Cardiac fibroblast (primary cell): ENCODE measurements around the gene TMEM19.

Experiments
- DNase-seq, 2 donors: peaks; one replicate each; pipeline versions ENCODE4 v3.0.0 to v3.0.0-alpha.2; 2010; ENCODE audit warnings: low read depth in 2 of 2
- H3K4me3 ChIP-seq, 2 donors: replicated peaks in 1 of 2; 1 replicate in 1 of 2; 2 replicates in 1 of 2; pipeline ENCODE4 v1.5.1; 2011; ENCODE audit warnings: low read depth in 2 of 2, low read length in 2 of 2, mild to moderate bottlenecking in 2 of 2, moderate library complexity in 1 of 2
- TF ChIP-seq, protein P1 (sequence below): IDR thresholded peaks from one replicate; pipeline ENCODE4 v1.5.1; 2011; ENCODE audit warnings: low read depth, mild to moderate bottlenecking, low read length, inconsistent platforms

Gene TMEM19

DNA sequence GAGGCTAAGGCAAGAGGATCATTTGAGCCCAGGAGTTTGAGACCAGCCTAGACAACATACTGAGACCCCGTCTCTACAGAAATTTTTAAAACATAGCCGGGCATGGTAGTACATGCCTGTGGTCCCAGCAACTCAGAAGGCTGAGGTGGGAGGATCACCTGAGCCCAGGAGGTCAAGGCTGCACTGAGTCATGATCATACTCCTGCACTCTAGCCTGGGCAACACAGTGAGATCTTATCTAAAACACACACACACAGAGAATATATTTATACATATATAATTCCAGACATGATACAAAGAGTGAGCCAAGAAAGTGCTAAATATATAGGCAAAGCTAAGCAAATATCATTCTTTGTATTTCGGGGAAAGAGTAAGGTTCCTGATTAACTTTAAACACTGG lies 31.7 kb upstream of the TMEM19 start:
- no peak overlapping the region for H3K4me3 ChIP-seq
- TF ChIP-seq, protein P1, sequence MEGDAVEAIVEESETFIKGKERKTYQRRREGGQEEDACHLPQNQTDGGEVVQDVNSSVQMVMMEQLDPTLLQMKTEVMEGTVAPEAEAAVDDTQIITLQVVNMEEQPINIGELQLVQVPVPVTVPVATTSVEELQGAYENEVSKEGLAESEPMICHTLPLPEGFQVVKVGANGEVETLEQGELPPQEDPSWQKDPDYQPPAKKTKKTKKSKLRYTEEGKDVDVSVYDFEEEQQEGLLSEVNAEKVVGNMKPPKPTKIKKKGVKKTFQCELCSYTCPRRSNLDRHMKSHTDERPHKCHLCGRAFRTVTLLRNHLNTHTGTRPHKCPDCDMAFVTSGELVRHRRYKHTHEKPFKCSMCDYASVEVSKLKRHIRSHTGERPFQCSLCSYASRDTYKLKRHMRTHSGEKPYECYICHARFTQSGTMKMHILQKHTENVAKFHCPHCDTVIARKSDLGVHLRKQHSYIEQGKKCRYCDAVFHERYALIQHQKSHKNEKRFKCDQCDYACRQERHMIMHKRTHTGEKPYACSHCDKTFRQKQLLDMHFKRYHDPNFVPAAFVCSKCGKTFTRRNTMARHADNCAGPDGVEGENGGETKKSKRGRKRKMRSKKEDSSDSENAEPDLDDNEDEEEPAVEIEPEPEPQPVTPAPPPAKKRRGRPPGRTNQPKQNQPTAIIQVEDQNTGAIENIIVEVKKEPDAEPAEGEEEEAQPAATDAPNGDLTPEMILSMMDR, result no peak
- DNase-seq, result no peak

DNA sequence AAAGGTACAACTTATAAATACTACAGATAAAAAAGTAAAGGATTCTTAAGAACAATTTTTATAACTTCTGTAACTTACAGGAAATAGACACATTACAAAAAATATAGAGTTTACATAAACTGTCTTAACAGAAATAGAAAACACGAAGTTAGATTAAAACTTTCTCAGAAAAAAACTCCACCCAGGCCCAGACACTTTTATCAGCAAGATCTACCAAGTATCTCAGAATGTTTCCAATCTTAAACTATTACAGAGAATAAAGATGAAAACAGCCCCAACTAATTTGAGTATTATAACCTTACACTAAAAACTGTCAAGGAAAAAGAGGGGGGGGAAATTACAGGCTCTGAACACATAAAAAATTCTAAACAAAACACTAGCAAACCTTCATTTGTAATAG lies 30.4 kb upstream of the TMEM19 start:
- TF ChIP-seq, protein P1, result no peak
- no peak for DNase-seq
- no peak overlapping the region for H3K4me3 ChIP-seq

DNA sequence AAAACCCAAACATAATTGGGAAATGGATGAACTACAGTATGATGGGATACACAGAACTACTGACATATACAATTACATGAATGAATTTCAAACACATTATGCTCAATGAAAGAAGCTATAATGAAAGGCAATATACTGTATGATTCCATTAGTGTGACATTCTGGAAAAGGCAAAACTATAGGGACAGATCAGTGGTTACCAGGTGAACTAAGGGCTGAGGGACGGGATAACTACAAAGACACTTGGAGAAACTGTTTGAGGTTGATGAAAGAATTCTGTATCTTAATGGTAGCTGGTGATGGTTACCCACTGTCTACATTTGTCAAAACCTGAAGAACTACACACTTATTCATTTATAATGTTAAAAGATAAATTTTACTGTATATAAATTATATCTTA lies 30.0 kb upstream of the TMEM19 start:
- TF ChIP-seq, protein P1, result no peak
- no peak overlapping the region for H3K4me3 ChIP-seq
- DNase-seq, result no peak

DNA sequence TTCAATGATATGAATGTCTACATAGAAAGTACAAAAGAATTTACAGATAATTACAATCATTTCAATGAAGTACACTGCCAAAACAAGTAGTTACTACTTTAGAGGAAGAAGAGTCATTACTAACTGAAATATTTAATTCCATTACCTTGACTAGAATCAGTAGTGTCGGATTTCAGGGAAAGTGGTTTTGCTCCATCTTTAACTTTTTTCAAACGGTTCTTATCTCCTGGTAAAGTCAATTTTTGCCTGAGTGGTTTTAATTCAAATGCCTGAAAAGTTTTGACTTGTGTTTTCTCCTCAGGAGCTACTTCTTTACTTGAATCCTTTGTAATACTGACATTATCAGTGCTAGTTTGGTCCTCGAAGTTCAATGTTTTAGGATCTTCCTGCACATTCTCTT lies 29.1 kb upstream of the TMEM19 start:
- TF ChIP-seq, protein P1, result no peak
- H3K4me3 ChIP-seq, result no peak overlapping the region
- no peak for DNase-seq

DNA sequence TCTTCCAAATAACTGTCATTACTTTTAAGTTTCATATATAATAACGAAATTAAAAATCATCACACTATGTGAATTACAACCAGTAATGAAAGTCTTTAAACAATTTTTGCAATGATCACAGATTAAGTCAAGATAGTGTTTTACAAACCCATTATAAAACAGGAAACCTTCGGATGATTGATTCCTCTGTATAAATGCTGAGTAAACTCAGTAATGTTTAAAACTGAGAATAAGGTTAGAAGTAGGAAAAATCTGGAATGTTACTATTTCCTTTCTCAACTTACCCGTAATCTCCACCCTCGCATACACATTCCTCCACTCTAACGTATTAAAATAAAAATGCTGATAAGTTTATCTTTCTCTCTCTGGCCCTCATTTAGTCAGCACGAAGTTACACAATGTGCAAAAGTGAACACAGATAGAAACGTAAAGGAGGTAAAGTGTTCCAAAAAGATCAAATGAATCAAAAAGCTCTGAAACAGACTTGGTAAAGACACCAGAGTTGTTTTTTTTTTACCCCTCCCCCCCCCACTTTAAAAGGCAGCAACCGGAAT lies 23.8 kb upstream of the TMEM19 start:
- peak overlapping the region; percentile 86 to 95 for H3K4me3 ChIP-seq
- DNase-seq, result peak; percentile 56 to 79
- TF ChIP-seq, protein P1, result no peak

DNA sequence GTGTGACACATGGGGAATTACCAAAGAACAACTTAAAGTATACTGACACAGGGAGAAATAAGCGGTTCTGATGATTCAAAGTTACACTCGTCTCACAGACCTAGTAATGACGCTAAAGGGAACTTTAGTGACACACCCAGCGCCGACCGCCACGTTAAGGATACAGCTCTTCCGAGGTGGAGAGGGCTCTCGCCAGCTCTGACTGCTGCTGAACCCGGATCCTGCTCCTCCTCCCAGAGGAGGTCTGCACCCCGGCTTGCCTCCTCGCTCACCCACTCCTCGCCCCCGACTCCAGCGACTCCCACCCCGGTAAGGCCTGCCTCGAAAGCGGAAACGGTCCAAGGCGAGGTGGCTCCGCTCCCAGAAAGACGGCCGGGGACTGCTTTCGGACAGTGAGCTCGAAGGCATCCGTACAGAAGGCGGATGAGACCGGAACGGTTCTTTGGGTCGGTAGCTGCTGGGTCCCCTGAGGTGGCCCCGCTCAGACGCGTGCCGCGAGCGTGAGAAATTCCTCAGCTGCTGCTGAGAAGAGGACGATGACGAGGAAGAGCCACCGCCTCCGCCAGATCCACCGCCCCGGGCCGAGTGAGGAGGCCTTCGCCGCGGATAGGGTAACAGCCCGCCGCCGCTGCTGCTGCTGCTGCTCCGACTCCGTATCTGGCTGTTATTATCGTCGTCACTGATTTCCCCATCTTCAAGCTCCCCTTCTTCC lies 22.9 kb upstream of the TMEM19 start:
- DNase-seq, result peak; percentile 61 to 82
- H3K4me3 ChIP-seq, result peak overlapping the region; percentile 86 to 95
- TF ChIP-seq, protein P1, result no peak
